Astrocyte (in vitro differentiated cells and primary cell): ENCODE results near the gene NRDC. TPM values are rescaled to one million over a fixed set of nuclear protein-coding genes. Genes with fewer than 3 reads are reported as not detected.

ENCODE experiments used
- DNase-seq: peaks from one replicate; pipeline ENCODE4 v3.0.0-alpha.2; 2010; ENCODE audit warnings: low read depth
- FAIRE-seq: peaks from 2 replicates; lab custom pipeline; 2011; peaks lifted over from hg19 to GRCh38; lab: Jason Lieb, UNC
- H2AFZ ChIP-seq: 2 replicates; pipeline ENCODE4 v1.6.0; 2012; ENCODE audit warnings: low read depth, low read length, inconsistent platforms
- H3K27ac ChIP-seq: 2 replicates; pipeline ENCODE4 v1.5.1; 2011; ENCODE audit warnings: low read depth, low read length, inconsistent platforms
- H3K27me3 ChIP-seq: 2 replicates; pipeline ENCODE4 v1.6.0; 2011; ENCODE audit warnings: low read length, inconsistent platforms; ENCODE audit not compliant: insufficient read depth
- H3K36me3 ChIP-seq: 2 replicates; pipeline ENCODE4 v1.5.1; 2011; ENCODE audit warnings: low read length, inconsistent platforms; ENCODE audit not compliant: insufficient read depth
- H3K4me1 ChIP-seq: 2 replicates; pipeline ENCODE4 v1.5.1; 2011; ENCODE audit warnings: low read length, inconsistent platforms; ENCODE audit not compliant: insufficient read depth
- H3K4me2 ChIP-seq: 2 replicates; pipeline ENCODE4 v1.6.0; 2012; ENCODE audit warnings: low read length, inconsistent platforms
- H3K4me3 ChIP-seq: 2 replicates; pipeline ENCODE4 v1.5.1; 2011; ENCODE audit warnings: low read depth, mild to moderate bottlenecking, low read length, inconsistent platforms; ENCODE audit not compliant: insufficient read depth
- H3K79me2 ChIP-seq: 2 replicates; pipeline ENCODE4 v1.6.0; 2012; ENCODE audit warnings: mild to moderate bottlenecking, low read length, inconsistent platforms; ENCODE audit not compliant: insufficient read depth
- H3K9ac ChIP-seq: 2 replicates; pipeline ENCODE4 v1.6.0; 2012; ENCODE audit warnings: mild to moderate bottlenecking, low read length, inconsistent platforms
- H3K9me3 ChIP-seq: 2 replicates; pipeline ENCODE4 v1.5.1; 2012; ENCODE audit warnings: low read depth, mild to moderate bottlenecking, low read length, inconsistent platforms; ENCODE audit not compliant: insufficient read depth
- H4K20me1 ChIP-seq: 2 replicates; pipeline ENCODE4 v1.6.0; 2012; ENCODE audit warnings: low read length, inconsistent platforms; ENCODE audit not compliant: insufficient read depth
- H3K27ac Mint-ChIP-seq: one replicate; pipeline ENCODE4 v1.8.0; 2021; ENCODE audit warnings: mild to moderate bottlenecking, mixed read lengths; ENCODE audit not compliant: unreplicated experiment
- H3K27me3 Mint-ChIP-seq: one replicate; pipeline ENCODE4 v1.8.0; 2021; ENCODE audit warnings: low read depth, mixed read lengths; ENCODE audit not compliant: unreplicated experiment
- H3K36me3 Mint-ChIP-seq: one replicate; pipeline ENCODE4 v1.8.0; 2021; ENCODE audit warnings: low read depth, mixed read lengths; ENCODE audit not compliant: unreplicated experiment
- H3K4me1 Mint-ChIP-seq: one replicate; pipeline ENCODE4 v1.8.0; 2021; ENCODE audit warnings: low read depth, mixed read lengths; ENCODE audit not compliant: unreplicated experiment
- H3K4me3 Mint-ChIP-seq: one replicate; pipeline ENCODE4 v1.8.0; 2021; ENCODE audit warnings: mild to moderate bottlenecking, moderate library complexity, mixed read lengths; ENCODE audit not compliant: unreplicated experiment
- H3K9me3 Mint-ChIP-seq: one replicate; pipeline ENCODE4 v1.8.0; 2021; ENCODE audit warnings: mild to moderate bottlenecking, mixed read lengths; ENCODE audit not compliant: unreplicated experiment
- EZH2 ChIP-seq: IDR thresholded peaks from 2 replicates; pipeline ENCODE4 v1.6.1; 2012; ENCODE audit warnings: mild to moderate bottlenecking, low read length, inconsistent platforms; ENCODE audit not compliant: insufficient read depth
- total RNA-seq: library from RNA; stranded (reverse); gene quantifications from 2 replicates; pipeline ENCODE4 v1.2.1, GENCODE V29; 2021
- TF ChIP-seq, protein P1 (sequence below): IDR thresholded peaks from 2 replicates; pipeline ENCODE4 v1.5.1; 2011; ENCODE audit warnings: low read depth, mild to moderate bottlenecking, inconsistent platforms, low read length, moderate library complexity; ENCODE audit not compliant: insufficient read depth

Gene NRDC
- total RNA-seq, 1 donor from 2014 or later: 170 TPM

DNA sequence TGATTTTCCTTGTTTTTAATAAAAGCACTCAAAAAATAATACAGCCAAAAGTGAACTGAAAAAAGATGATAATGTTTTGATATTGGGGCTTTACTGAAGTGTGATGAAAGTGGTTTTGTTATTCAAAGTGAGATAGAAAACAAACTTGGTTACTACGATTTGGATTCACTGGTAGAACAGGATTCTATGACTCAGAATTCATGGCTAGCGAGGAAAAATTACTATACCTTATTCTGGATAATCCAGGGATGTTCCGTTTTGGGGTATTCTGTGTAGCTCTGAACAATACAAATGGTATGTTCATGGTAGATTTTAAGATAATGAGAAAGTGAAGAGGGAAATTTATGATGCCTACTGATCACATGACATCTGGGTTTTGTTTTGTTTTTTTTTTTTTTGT lies 117.7 kb downstream of the NRDC start:
- Histone ChIP-seq H3K4me2 (no peak overlapping the region), H3K27ac (no peak overlapping the region), H4K20me1 (no peaks in the 10 kb centered on the region), H3K4me1 (no peaks in the 10 kb centered on the region), H3K9me3 (no peaks in the 10 kb centered on the region), H3K4me3 (no peak overlapping the region), H3K36me3 (peaks cover 4% of the 10 kb centered on the region), H3K9ac (no peak overlapping the region), H2AFZ (no peak overlapping the region), H3K79me2 (no peaks in the 10 kb centered on the region), H3K27me3 (no peaks in the 10 kb centered on the region)
- FAIRE-seq (no peak), DNase-seq (no peak)
- H3K27ac Mint-ChIP-seq: no peak overlapping the region
- no peaks in the 10 kb centered on the region for H3K9me3 Mint-ChIP-seq
- H3K4me3 Mint-ChIP-seq: no peak overlapping the region
- peaks cover 4% of the 10 kb centered on the region for H3K36me3 Mint-ChIP-seq
- H3K4me1 Mint-ChIP-seq: peaks cover 11% of the 10 kb centered on the region
- TF ChIP-seq EZH2: no peak
- TF ChIP-seq, protein P1, sequence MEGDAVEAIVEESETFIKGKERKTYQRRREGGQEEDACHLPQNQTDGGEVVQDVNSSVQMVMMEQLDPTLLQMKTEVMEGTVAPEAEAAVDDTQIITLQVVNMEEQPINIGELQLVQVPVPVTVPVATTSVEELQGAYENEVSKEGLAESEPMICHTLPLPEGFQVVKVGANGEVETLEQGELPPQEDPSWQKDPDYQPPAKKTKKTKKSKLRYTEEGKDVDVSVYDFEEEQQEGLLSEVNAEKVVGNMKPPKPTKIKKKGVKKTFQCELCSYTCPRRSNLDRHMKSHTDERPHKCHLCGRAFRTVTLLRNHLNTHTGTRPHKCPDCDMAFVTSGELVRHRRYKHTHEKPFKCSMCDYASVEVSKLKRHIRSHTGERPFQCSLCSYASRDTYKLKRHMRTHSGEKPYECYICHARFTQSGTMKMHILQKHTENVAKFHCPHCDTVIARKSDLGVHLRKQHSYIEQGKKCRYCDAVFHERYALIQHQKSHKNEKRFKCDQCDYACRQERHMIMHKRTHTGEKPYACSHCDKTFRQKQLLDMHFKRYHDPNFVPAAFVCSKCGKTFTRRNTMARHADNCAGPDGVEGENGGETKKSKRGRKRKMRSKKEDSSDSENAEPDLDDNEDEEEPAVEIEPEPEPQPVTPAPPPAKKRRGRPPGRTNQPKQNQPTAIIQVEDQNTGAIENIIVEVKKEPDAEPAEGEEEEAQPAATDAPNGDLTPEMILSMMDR: no peak
- no peaks in the 10 kb centered on the region for H3K27me3 Mint-ChIP-seq

GRCh38 chr1:51758310-51758709 lies 120.2 kb downstream of the NRDC start:
- no peaks in the 10 kb centered on the region for H3K27me3 Mint-ChIP-seq
- FAIRE-seq (no peak), DNase-seq (no peak)
- no peak for TF ChIP-seq EZH2
- TF ChIP-seq, protein P1: no peak
- Histone ChIP-seq H3K9ac (no peak overlapping the region), H3K27ac (no peak overlapping the region), H3K36me3 (peaks cover 13% of the 10 kb centered on the region), H3K79me2 (no peaks in the 10 kb centered on the region), H2AFZ (no peak overlapping the region), H3K4me1 (no peaks in the 10 kb centered on the region), H3K27me3 (no peaks in the 10 kb centered on the region), H3K9me3 (no peaks in the 10 kb centered on the region), H4K20me1 (no peaks in the 10 kb centered on the region), H3K4me2 (no peak overlapping the region), H3K4me3 (no peak overlapping the region)
- no peak overlapping the region for H3K4me3 Mint-ChIP-seq
- peaks cover 16% of the 10 kb centered on the region for H3K36me3 Mint-ChIP-seq
- H3K27ac Mint-ChIP-seq: no peak overlapping the region
- H3K9me3 Mint-ChIP-seq: no peaks in the 10 kb centered on the region
- H3K4me1 Mint-ChIP-seq: peaks cover 17% of the 10 kb centered on the region

DNA sequence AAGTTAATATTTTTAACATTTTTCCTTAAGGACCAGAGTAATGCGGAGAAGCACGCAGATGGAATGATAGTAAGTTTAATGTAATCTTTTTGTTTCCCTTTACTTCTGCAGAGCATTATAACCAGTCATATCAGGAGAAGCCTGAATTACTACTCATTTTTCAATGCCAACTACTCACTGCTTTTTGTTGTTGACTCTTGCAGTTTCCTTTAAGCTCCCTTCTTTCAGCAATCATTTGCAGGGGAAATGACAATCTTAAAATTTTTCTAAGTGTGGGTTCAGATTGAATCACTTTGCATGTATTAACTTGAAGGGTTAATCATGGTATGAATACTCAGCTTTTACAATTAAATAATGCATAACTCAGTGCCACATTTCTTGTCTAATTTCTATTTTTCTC lies 122.2 kb downstream of the NRDC start:
- FAIRE-seq (no peak), DNase-seq (no peak)
- no peak overlapping the region for H3K27ac Mint-ChIP-seq
- H3K36me3 Mint-ChIP-seq: peaks cover 21% of the 10 kb centered on the region
- peaks cover 17% of the 10 kb centered on the region for H3K4me1 Mint-ChIP-seq
- no peak overlapping the region for H3K4me2 ChIP-seq
- peaks cover 24% of the 10 kb centered on the region for H3K36me3 ChIP-seq
- H3K4me1 ChIP-seq: no peaks in the 10 kb centered on the region
- no peak overlapping the region for H2AFZ ChIP-seq
- H4K20me1 ChIP-seq: no peaks in the 10 kb centered on the region
- no peaks in the 10 kb centered on the region for H3K27me3 ChIP-seq
- no peak overlapping the region for H3K4me3 Mint-ChIP-seq
- TF ChIP-seq, protein P1: no peak
- no peak for TF ChIP-seq EZH2
- no peaks in the 10 kb centered on the region for H3K9me3 Mint-ChIP-seq
- no peaks in the 10 kb centered on the region for H3K79me2 ChIP-seq
- H3K27ac ChIP-seq: no peak overlapping the region
- no peak overlapping the region for H3K4me3 ChIP-seq
- H3K27me3 Mint-ChIP-seq: no peaks in the 10 kb centered on the region
- no peak overlapping the region for H3K9ac ChIP-seq
- no peaks in the 10 kb centered on the region for H3K9me3 ChIP-seq
